HFF-Myc (cell line): ENCODE results near the gene PPP3R1.

Source experiments
- DNase-seq: peaks from one replicate; pipeline ENCODE4 v3.0.0-alpha.2; 2011; ENCODE audit warnings: low read depth; ENCODE audit errors: extremely low read depth
- H3K4me3 ChIP-seq: replicated peaks from 2 replicates; pipeline ENCODE4 v1.5.1; 2011; ENCODE audit warnings: low read depth, mild to moderate bottlenecking, control low read depth, low read length
- CTCF ChIP-seq: IDR thresholded peaks from 2 replicates; pipeline ENCODE4 v1.5.1; 2012; ENCODE audit warnings: mild to moderate bottlenecking, low read depth, low read length, control low read depth; ENCODE audit errors: missing control alignments

The PPP3R1 gene

GRCh38 chr2:68196120-68196716 is 56.1 kb downstream of the PPP3R1 start:
- no peak overlapping the region for H3K4me3 ChIP-seq
- DNase-seq: no peak
- TF ChIP-seq CTCF: peak; percentile 35

GRCh38 chr2:68195096-68195495 is 57.2 kb downstream of the PPP3R1 start:
- TF ChIP-seq CTCF: no peak
- no peak overlapping the region for H3K4me3 ChIP-seq
- no peak for DNase-seq

- TF ChIP-seq CTCF: no peak
- DNase-seq: peak; percentile 30
- H3K4me3 ChIP-seq: no peak overlapping the region
Measured at GRCh38 chr2:68193787-68194372, 58.5 kb downstream of the PPP3R1 start.

GRCh38 chr2:68193144-68193543 is 59.2 kb downstream of the PPP3R1 start:
- no peak for DNase-seq
- no peak for TF ChIP-seq CTCF
- H3K4me3 ChIP-seq: no peak overlapping the region

GRCh38 chr2:68190991-68191731 is 61.2 kb downstream of the PPP3R1 start:
- no peak for TF ChIP-seq CTCF
- peak; percentile 72 for DNase-seq
- H3K4me3 ChIP-seq: no peak overlapping the region

- no peak overlapping the region for H3K4me3 ChIP-seq
- no peak for DNase-seq
- TF ChIP-seq CTCF: no peak
Measured at GRCh38 chr2:68189991-68190784, 62.1 kb downstream of the PPP3R1 start.
